Fibroblast of pulmonary artery (primary cell): Measurements from ENCODE around the gene RETREG2.
A peak's percentile ranks its signal among the peaks of the same experiment; 100 is the strongest.

ENCODE experiments used
- DNase-seq: peaks from one replicate; pipeline ENCODE4 v3.0.0-alpha.2; 2010; ENCODE audit warnings: low read depth
- H3K4me3 ChIP-seq: replicated peaks from 2 replicates; pipeline ENCODE4 v1.5.1; 2011; ENCODE audit warnings: low read depth, mild to moderate bottlenecking, control low read depth, low read length, moderate library complexity
- TF ChIP-seq, protein P1 (sequence below): IDR thresholded peaks from 2 replicates; pipeline ENCODE4 v1.5.1; 2011; ENCODE audit warnings: mild to moderate bottlenecking, control low read depth, low read length, inconsistent platforms; ENCODE audit errors: missing control alignments

The RETREG2 gene

DNA sequence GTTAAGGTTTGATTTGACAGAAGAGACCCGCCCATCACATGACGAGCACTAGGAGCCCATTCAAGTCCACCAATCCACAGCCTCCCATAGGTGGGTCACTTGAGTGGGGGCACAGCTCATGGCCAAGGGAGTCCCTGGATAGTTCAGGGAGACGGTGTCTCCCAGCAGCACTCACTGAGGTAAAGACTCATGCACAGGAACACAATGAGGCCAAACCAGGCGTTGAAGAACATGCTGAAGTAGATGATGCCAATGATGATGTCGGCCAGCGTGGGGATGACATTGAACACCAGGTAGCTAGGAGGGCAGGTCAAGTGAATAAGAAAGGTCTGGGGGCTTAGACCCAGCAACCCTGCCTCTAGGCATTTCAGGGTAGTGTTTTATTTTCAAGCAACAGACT, 36.7 kb downstream of the RETREG2 start:
- TF ChIP-seq, protein P1, sequence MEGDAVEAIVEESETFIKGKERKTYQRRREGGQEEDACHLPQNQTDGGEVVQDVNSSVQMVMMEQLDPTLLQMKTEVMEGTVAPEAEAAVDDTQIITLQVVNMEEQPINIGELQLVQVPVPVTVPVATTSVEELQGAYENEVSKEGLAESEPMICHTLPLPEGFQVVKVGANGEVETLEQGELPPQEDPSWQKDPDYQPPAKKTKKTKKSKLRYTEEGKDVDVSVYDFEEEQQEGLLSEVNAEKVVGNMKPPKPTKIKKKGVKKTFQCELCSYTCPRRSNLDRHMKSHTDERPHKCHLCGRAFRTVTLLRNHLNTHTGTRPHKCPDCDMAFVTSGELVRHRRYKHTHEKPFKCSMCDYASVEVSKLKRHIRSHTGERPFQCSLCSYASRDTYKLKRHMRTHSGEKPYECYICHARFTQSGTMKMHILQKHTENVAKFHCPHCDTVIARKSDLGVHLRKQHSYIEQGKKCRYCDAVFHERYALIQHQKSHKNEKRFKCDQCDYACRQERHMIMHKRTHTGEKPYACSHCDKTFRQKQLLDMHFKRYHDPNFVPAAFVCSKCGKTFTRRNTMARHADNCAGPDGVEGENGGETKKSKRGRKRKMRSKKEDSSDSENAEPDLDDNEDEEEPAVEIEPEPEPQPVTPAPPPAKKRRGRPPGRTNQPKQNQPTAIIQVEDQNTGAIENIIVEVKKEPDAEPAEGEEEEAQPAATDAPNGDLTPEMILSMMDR = no peak
- H3K4me3 ChIP-seq = no peak overlapping the region
- DNase-seq = no peak

- no peak for DNase-seq
- no peak overlapping the region for H3K4me3 ChIP-seq
- TF ChIP-seq, protein P1 = no peak
These were observed 37.9 kb downstream of the RETREG2 start for GRCh38 chr2:219215871-219216534.

DNA sequence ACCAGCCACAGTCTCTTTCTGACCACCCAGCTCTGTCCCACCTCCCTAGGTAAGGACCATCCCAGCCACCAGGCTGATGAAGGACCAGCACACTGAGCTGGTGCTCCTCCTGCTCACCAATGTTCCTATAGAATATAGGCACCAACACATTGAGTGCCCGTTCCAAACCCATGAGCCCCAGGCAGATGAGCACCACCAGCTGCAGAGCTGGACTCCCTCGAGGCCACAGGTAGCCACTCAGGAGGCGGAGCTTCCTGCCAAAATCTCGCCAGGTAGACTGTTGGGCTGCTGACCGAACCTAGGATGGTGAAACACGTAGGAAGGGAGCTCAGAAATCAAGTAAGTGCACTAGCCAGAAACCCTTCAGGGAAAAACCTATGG, 38.5 kb downstream of the RETREG2 start:
- TF ChIP-seq, protein P1 = no peak
- no peak for DNase-seq
- no peak overlapping the region for H3K4me3 ChIP-seq

DNA sequence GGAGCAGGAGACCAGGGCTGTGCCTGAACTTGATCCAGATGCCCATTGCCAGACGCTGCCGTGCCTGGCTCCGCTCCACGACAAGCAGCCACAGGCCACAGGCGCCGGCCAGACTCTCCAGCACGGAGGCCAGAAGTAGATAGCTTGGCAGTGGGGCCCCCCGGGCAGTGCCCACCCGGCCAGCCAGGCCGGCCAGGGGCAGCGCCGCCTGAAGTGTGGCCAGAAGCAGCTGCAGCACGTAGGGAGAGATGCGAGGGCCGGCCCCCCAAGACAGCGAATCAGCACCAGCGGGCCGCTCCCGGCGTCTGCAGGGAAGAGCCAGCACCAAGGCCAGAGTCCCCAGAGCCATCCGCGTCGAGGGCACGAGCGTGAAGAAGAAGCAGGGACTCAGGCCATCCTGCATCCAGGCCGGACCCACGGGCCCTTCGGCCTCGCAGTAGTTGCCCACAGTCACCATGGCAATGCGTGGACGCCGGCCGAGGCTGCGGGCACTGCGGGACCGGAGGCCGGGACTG, 40.2 kb downstream of the RETREG2 start:
- peak; percentile 75 for DNase-seq
- peak overlapping the region; percentile 63 for H3K4me3 ChIP-seq
- TF ChIP-seq, protein P1 = no peak

DNA sequence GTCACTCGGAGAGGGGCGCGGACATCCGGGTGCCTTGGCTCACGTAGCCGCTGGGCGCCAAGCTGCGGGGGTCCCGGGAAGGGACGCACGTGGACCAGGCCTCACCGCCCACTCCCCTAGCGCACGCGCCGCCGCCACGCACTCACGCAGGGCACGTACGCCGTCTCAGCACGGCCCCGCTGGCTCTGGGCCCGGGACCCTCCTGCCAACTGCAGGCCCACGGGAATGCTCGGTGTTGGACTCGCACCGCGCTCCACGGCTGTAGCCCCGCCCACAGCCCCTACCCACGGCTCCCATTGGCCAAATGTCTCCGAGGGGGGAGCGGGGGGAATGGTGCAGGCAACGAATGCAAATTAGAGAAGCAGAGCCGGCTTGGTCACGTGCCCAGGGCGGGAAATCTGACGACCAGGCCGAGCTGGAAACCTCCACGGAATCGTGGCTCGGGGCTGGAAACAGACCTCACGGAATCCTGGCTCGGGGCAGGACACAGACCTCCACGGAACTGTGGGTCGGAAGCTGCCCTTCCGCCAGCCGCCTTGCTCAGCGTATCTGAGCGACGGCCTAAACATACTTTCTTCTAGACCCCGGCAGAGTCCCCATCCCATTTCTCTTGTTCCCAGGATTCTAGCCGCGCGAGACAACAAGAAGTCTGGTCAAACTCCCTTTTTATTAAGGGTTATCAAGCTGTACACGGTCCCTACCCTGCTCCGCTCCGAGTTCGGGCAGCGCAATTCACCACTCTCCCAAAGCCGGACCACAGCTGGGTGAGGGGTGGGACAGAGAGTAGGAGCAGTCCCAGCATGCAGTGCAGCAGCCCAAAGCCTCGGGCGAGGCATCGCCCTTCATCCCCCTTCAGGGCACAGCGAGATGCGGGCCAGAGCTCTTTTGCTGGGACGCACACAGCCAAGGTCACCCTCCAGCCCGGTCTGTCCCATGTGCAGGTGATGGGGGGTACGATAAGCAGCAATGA, 40.9 kb downstream of the RETREG2 start, which contains the start of gene ABCB6:
TSS of gene ABCB6 (minus strand) at position 227 of the 970 bp plus-strand sequence. CDS start 285 bp downstream, outside the sequence.
- H3K4me3 ChIP-seq = peak within 1 kb of the TSS; percentile 63
- TF ChIP-seq, protein P1 = no peak

GRCh38 chr2:219219784-219220532, 41.9 kb downstream of the RETREG2 start:
- no peak for DNase-seq

More for the DNA sequence above, 40.9 kb downstream of the RETREG2 start, which contains the start of gene ABCB6:
- DNase-seq = peak; percentile 96

More at GRCh38 chr2:219219784-219220532, 41.9 kb downstream of the RETREG2 start:
- no peak overlapping the region for H3K4me3 ChIP-seq
- TF ChIP-seq, protein P1 = no peak
